HEK293 (cell line): ENCODE measurements around the gene LSM2.

Source experiments
- GLI2 ChIP-seq: fragments of 450-650 bp; formaldehyde crosslinking; IDR thresholded peaks from 2 replicates; pipeline ENCODE4; 2017; ENCODE audit warnings: missing biosample characterization, missing genetic modification characterization, low read depth, borderline replicate concordance
- IKZF3 ChIP-seq: fragments of 450-650 bp; IDR thresholded peaks from 2 replicates; pipeline ENCODE4 v1.5.0; 2018; ENCODE audit warnings: missing biosample characterization, mild to moderate bottlenecking, missing genetic modification characterization, moderate library complexity
- KLF16 ChIP-seq: fragments of 450-650 bp; formaldehyde crosslinking; IDR thresholded peaks from 2 replicates; pipeline ENCODE4 v1.5.1; 2017; ENCODE audit warnings: missing biosample characterization, missing genetic modification characterization
- REPIN1 ChIP-seq: fragments of 450-650 bp; formaldehyde crosslinking; IDR thresholded peaks from 2 replicates; pipeline ENCODE4 v1.5.1; 2017; ENCODE audit warnings: missing biosample characterization, missing genetic modification characterization, low read depth
- SETDB1 ChIP-seq: IDR thresholded peaks from one replicate; pipeline ENCODE4 v1.6.1; 2017; ENCODE audit warnings: mild to moderate bottlenecking, low read length, moderate library complexity, mixed read lengths; ENCODE audit not compliant: insufficient read length
- SP2 ChIP-seq: fragments of 450-650 bp; formaldehyde crosslinking; IDR thresholded peaks from 2 replicates; pipeline ENCODE4 v1.5.1; 2016; ENCODE audit warnings: missing biosample characterization, missing genetic modification characterization
- SP7 ChIP-seq: fragments of 450-650 bp; formaldehyde crosslinking; IDR thresholded peaks from 2 replicates; pipeline ENCODE4 v1.5.1; 2016; ENCODE audit warnings: missing biosample characterization, missing genetic modification characterization
- ZBTB21 ChIP-seq: fragments of 450-650 bp; formaldehyde crosslinking; IDR thresholded peaks from 2 replicates; pipeline ENCODE4 v1.5.1; 2017; ENCODE audit warnings: missing biosample characterization, missing genetic modification characterization
- ZFHX2 ChIP-seq: fragments of 450-650 bp; formaldehyde crosslinking; conservative IDR thresholded peaks from 2 replicates; pipeline ENCODE4 v1.5.1; 2016; ENCODE audit warnings: missing biosample characterization, missing genetic modification characterization
- ZFP69B ChIP-seq: fragments of 450-650 bp; formaldehyde crosslinking; IDR thresholded peaks from 2 replicates; pipeline ENCODE4 v1.5.1; 2016; ENCODE audit warnings: missing biosample characterization, missing genetic modification characterization
- ZNF10 ChIP-seq: fragments of 450-650 bp; formaldehyde crosslinking; IDR thresholded peaks from 2 replicates; pipeline ENCODE4 v1.5.1; 2017; ENCODE audit warnings: missing biosample characterization, missing genetic modification characterization
- ZNF138 ChIP-seq: fragments of 450-650 bp; formaldehyde crosslinking; IDR thresholded peaks from 2 replicates; pipeline ENCODE4 v1.5.1; 2016; ENCODE audit warnings: missing biosample characterization, missing genetic modification characterization, borderline replicate concordance
- ZNF184 ChIP-seq: fragments of 450-650 bp; IDR thresholded peaks from 2 replicates; pipeline ENCODE4 v1.5.1; 2018; ENCODE audit warnings: missing biosample characterization, mild to moderate bottlenecking, missing genetic modification characterization
- ZNF2 ChIP-seq: fragments of 450-650 bp; formaldehyde crosslinking; IDR thresholded peaks from 2 replicates; pipeline ENCODE4 v1.5.1; 2016; ENCODE audit warnings: missing biosample characterization, missing genetic modification characterization
- ZNF248 ChIP-seq: fragments of 450-650 bp; formaldehyde crosslinking; IDR thresholded peaks from 2 replicates; pipeline ENCODE4 v1.5.1; 2017; ENCODE audit warnings: missing biosample characterization, missing genetic modification characterization
- ZNF416 ChIP-seq: fragments of 450-650 bp; formaldehyde crosslinking; IDR thresholded peaks from 2 replicates; pipeline ENCODE4 v1.5.1; 2016; ENCODE audit warnings: missing biosample characterization, missing genetic modification characterization
- ZNF423 ChIP-seq: fragments of 450-650 bp; formaldehyde crosslinking; IDR thresholded peaks from 2 replicates; pipeline ENCODE4 v1.5.1; 2016; ENCODE audit warnings: missing biosample characterization, missing genetic modification characterization
- ZNF571 ChIP-seq: fragments of 450-650 bp; formaldehyde crosslinking; IDR thresholded peaks from 2 replicates; pipeline ENCODE4 v1.5.0; 2017; ENCODE audit warnings: missing biosample characterization, missing genetic modification characterization
- ZNF624 ChIP-seq: fragments of 450-650 bp; formaldehyde crosslinking; IDR thresholded peaks from 2 replicates; pipeline ENCODE4 v1.5.1; 2017; ENCODE audit warnings: missing biosample characterization, missing genetic modification characterization
- ZNF792 ChIP-seq: fragments of 450-650 bp; formaldehyde crosslinking; IDR thresholded peaks from 2 replicates; pipeline ENCODE4 v1.5.1; 2016; ENCODE audit warnings: missing biosample characterization, missing genetic modification characterization
- ZSCAN30 ChIP-seq: fragments of 450-650 bp; IDR thresholded peaks from 2 replicates; pipeline ENCODE4 v1.5.1; 2018; ENCODE audit warnings: missing biosample characterization, mild to moderate bottlenecking, missing genetic modification characterization, moderate library complexity
- ZXDB ChIP-seq: fragments of 450-650 bp; formaldehyde crosslinking; IDR thresholded peaks from 2 replicates; pipeline ENCODE4 v1.5.1; 2016; ENCODE audit warnings: missing biosample characterization, missing genetic modification characterization
- TF ChIP-seq, protein P1 (sequence below): sonication (generic); formaldehyde crosslinking; IDR thresholded peaks from 2 replicates; pipeline ENCODE4 v1.8.1; 2022; ENCODE audit warnings: mild to moderate bottlenecking, moderate library complexity, missing genetic modification reagents
- TF ChIP-seq, protein P2 (sequence below): fragments of 450-650 bp; formaldehyde crosslinking; conservative IDR thresholded peaks from 2 replicates; pipeline ENCODE4 v1.5.1; 2016; ENCODE audit warnings: low read depth, missing biosample characterization, missing genetic modification characterization
- TF ChIP-seq, protein P3 (sequence below): fragments of 450-650 bp; formaldehyde crosslinking; IDR thresholded peaks from 2 replicates; pipeline ENCODE4 v1.5.1; 2016; ENCODE audit warnings: missing biosample characterization, missing genetic modification characterization
- TF ChIP-seq, protein P4 (sequence below): fragments of 450-650 bp; formaldehyde crosslinking; IDR thresholded peaks from 2 replicates; pipeline ENCODE4 v1.5.1; 2016; ENCODE audit warnings: missing biosample characterization, missing genetic modification characterization

The LSM2 gene

DNA sequence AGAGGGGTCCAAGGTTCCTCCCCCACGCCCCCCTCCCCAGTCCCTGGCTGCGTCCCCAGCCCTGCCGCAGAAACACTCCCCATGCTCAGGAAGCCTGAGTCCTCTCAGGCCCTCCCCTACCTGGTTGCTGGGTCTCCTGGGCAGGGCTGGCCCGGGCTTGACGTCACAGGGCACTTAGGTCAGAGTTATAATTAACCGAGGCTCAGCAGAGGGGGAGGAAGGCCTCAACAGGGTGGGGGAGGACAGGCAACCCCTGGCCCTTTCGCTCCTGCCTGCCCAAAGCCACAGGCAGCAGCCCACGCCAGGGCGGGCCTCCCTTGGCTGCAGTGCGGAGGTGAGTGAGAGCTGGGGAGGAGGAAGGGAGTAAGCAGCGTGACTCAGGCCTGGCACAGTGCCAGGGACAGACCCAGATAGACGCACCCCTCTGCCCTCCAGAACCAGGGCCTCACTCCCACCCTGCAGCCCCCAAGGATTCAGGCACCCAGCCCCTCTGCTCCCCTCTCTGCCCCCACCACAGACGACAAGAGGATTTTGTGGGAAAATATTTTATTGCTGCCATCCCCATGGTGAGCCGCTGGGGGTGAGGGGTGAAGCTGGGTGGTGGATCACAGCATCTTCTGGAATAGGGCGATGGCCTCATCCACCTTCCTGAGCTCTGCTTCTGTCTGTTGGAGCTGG is 29.6 kb downstream of the LSM2 start, which contains the start of gene VWA7 (continued):
- TF ChIP-seq, protein P1, sequence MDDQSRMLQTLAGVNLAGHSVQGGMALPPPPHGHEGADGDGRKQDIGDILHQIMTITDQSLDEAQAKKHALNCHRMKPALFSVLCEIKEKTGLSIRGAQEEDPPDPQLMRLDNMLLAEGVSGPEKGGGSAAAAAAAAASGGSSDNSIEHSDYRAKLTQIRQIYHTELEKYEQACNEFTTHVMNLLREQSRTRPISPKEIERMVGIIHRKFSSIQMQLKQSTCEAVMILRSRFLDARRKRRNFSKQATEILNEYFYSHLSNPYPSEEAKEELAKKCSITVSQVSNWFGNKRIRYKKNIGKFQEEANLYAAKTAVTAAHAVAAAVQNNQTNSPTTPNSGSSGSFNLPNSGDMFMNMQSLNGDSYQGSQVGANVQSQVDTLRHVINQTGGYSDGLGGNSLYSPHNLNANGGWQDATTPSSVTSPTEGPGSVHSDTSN (CRISPR knock-in tag), result peak; percentile 93; the same call in 1 of the 2 replicates
- TF ChIP-seq ZXDB (tag by site-specific recombination), result peak; percentile 77
- TF ChIP-seq ZNF248, result peak; percentile 95
- TF ChIP-seq ZNF416 (tag by site-specific recombination), result no peak
- peak; percentile 87 for TF ChIP-seq IKZF3 (tag by site-specific recombination)
- peak; percentile 78 for TF ChIP-seq ZNF10 (tag by site-specific recombination)
- no peak for TF ChIP-seq GLI2 (tag by site-specific recombination)
- peak; percentile 87 for TF ChIP-seq ZSCAN30 (tag by site-specific recombination)
- peak; percentile 99 for TF ChIP-seq ZFHX2
- peak; percentile 99 for TF ChIP-seq SP7 (tag by site-specific recombination)
- TF ChIP-seq ZBTB21 (tag by site-specific recombination), result peak; percentile 96
- TF ChIP-seq KLF16, result peak; percentile 88
- TF ChIP-seq ZFP69B (tag by site-specific recombination), result peak; percentile 82; the same call in 1 of the 2 replicates
- TF ChIP-seq ZNF624, result peak; percentile 91
- peak; percentile 99 for TF ChIP-seq ZNF184 (tag by site-specific recombination)
- 0 out of 2 replicates have a peak, but pooled peaks have one; percentile 49 for TF ChIP-seq ZNF792 (tag by site-specific recombination)
- TF ChIP-seq ZNF2 (tag by site-specific recombination), result peak; percentile 87
- TF ChIP-seq ZNF138 (tag by site-specific recombination), result no peak
- TF ChIP-seq ZNF571, result peak; percentile 92; the same call in 1 of the 2 replicates
- TF ChIP-seq ZNF423 (tag by site-specific recombination), result peak; percentile 74
- peak; percentile 81 for TF ChIP-seq SP2 (tag by site-specific recombination)
- TF ChIP-seq SETDB1, result no peak
- no peak for TF ChIP-seq REPIN1 (tag by site-specific recombination)
- TF ChIP-seq, protein P2, sequence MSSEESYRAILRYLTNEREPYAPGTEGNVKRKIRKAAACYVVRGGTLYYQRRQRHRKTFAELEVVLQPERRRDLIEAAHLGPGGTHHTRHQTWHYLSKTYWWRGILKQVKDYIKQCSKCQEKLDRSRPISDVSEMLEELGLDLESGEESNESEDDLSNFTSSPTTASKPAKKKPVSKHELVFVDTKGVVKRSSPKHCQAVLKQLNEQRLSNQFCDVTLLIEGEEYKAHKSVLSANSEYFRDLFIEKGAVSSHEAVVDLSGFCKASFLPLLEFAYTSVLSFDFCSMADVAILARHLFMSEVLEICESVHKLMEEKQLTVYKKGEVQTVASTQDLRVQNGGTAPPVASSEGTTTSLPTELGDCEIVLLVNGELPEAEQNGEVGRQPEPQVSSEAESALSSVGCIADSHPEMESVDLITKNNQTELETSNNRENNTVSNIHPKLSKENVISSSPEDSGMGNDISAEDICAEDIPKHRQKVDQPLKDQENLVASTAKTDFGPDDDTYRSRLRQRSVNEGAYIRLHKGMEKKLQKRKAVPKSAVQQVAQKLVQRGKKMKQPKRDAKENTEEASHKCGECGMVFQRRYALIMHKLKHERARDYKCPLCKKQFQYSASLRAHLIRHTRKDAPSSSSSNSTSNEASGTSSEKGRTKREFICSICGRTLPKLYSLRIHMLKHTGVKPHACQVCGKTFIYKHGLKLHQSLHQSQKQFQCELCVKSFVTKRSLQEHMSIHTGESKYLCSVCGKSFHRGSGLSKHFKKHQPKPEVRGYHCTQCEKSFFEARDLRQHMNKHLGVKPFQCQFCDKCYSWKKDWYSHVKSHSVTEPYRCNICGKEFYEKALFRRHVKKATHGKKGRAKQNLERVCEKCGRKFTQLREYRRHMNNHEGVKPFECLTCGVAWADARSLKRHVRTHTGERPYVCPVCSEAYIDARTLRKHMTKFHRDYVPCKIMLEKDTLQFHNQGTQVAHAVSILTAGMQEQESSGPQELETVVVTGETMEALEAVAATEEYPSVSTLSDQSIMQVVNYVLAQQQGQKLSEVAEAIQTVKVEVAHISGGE (tag by site-specific recombination), result no peak
- TF ChIP-seq, protein P3, sequence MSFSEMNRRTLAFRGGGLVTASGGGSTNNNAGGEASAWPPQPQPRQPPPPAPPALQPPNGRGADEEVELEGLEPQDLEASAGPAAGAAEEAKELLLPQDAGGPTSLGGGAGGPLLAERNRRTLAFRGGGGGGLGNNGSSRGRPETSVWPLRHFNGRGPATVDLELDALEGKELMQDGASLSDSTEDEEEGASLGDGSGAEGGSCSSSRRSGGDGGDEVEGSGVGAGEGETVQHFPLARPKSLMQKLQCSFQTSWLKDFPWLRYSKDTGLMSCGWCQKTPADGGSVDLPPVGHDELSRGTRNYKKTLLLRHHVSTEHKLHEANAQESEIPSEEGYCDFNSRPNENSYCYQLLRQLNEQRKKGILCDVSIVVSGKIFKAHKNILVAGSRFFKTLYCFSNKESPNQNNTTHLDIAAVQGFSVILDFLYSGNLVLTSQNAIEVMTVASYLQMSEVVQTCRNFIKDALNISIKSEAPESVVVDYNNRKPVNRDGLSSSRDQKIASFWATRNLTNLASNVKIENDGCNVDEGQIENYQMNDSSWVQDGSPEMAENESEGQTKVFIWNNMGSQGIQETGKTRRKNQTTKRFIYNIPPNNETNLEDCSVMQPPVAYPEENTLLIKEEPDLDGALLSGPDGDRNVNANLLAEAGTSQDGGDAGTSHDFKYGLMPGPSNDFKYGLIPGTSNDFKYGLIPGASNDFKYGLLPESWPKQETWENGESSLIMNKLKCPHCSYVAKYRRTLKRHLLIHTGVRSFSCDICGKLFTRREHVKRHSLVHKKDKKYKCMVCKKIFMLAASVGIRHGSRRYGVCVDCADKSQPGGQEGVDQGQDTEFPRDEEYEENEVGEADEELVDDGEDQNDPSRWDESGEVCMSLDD (tag by site-specific recombination), result peak; percentile 89
- TF ChIP-seq, protein P4, sequence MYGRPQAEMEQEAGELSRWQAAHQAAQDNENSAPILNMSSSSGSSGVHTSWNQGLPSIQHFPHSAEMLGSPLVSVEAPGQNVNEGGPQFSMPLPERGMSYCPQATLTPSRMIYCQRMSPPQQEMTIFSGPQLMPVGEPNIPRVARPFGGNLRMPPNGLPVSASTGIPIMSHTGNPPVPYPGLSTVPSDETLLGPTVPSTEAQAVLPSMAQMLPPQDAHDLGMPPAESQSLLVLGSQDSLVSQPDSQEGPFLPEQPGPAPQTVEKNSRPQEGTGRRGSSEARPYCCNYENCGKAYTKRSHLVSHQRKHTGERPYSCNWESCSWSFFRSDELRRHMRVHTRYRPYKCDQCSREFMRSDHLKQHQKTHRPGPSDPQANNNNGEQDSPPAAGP (tag by site-specific recombination), result peak; percentile 99
